CD14-positive monocyte (primary cell): ENCODE measurements around the gene POC1A. TPM values are rescaled to one million over a fixed set of nuclear protein-coding genes. Genes with fewer than 3 reads are reported as not detected.

Source experiments
- DNase-seq, 3 donors: peaks; one replicate each; pipeline ENCODE4 v3.0.0-alpha.2; 2011 to 2022
- H2AFZ ChIP-seq: 2 replicates; pipeline ENCODE4 v1.6.0; 2012; ENCODE audit warnings: mild to moderate bottlenecking, low read depth, low read length, inconsistent platforms; ENCODE audit not compliant: insufficient read depth, poor library complexity, severe bottlenecking
- H3K27ac ChIP-seq, 2 donors: 1 replicate in 1 of 2; 2 replicates in 1 of 2; pipeline ENCODE4 v1.5.1; 2012 to 2013; ENCODE audit warnings: low read length in 2 of 2, control low read depth in 1 of 2, inconsistent platforms in 1 of 2, low read depth in 1 of 2, mild to moderate bottlenecking in 1 of 2
- H3K27me3 ChIP-seq, 2 donors: one replicate each; pipeline versions ENCODE4 v1.6.0 to v1.6.1; 2011 to 2013; ENCODE audit warnings: low read length in 2 of 2; ENCODE audit not compliant: control insufficient read depth in 2 of 2, insufficient read depth in 2 of 2
- H3K36me3 ChIP-seq, 2 donors: replicated peaks in 1 of 2; 1 replicate in 1 of 2; 2 replicates in 1 of 2; pipeline versions ENCODE4 v1.5.1 to v1.6.1; 2012 to 2013; ENCODE audit warnings: low read length in 2 of 2, control low read depth in 1 of 2, inconsistent platforms in 1 of 2, mild to moderate bottlenecking in 1 of 2; ENCODE audit not compliant: insufficient read depth in 2 of 2, control insufficient read depth in 1 of 2
- H3K4me1 ChIP-seq, 2 donors: 1 replicate in 1 of 2; 2 replicates in 1 of 2; pipeline versions ENCODE4 v1.5.1 to v1.6.1; 2012 to 2013; ENCODE audit warnings: low read length in 2 of 2, control low read depth in 1 of 2, inconsistent platforms in 1 of 2, mild to moderate bottlenecking in 1 of 2, moderate library complexity in 1 of 2; ENCODE audit not compliant: insufficient read depth in 2 of 2, control insufficient read depth in 1 of 2
- H3K4me2 ChIP-seq: replicated peaks from 2 replicates; pipeline ENCODE3; 2012; ENCODE audit warnings: low read length, moderate library complexity, mild to moderate bottlenecking; ENCODE audit not compliant: poor library complexity, severe bottlenecking; ENCODE audit errors: extremely low read depth
- H3K4me3 ChIP-seq, 3 experiments: fragments of 200-600 bp in 1 of 3; sonication (generic) in 1 of 3; replicated peaks in 1 of 3; 1 replicate in 2 of 3; 2 replicates in 1 of 3; pipeline ENCODE4 v1.5.1; 2011 to 2013; ENCODE audit warnings: low read length in 3 of 3, mild to moderate bottlenecking in 3 of 3, control low read depth in 2 of 3, low read depth in 2 of 3, inconsistent platforms in 1 of 3, moderate library complexity in 1 of 3
- H3K79me2 ChIP-seq: 2 replicates; pipeline ENCODE4 v1.6.0; 2012; ENCODE audit warnings: mild to moderate bottlenecking, control low read depth, inconsistent platforms, low read length, moderate library complexity; ENCODE audit not compliant: insufficient read depth
- H3K9ac ChIP-seq: 2 replicates; pipeline ENCODE4 v1.6.0; 2017; ENCODE audit warnings: low read length, mild to moderate bottlenecking; ENCODE audit not compliant: insufficient read depth, poor library complexity, severe bottlenecking
- H3K9me3 ChIP-seq, 2 donors: replicated peaks in 1 of 2; 1 replicate in 1 of 2; 2 replicates in 1 of 2; pipeline versions ENCODE4 v1.5.1 to v1.6.1; 2012 to 2013; ENCODE audit warnings: low read length in 2 of 2, control low read depth in 1 of 2; ENCODE audit not compliant: control insufficient read depth in 1 of 2, insufficient read depth in 1 of 2
- H4K20me1 ChIP-seq: 2 replicates; pipeline ENCODE4 v1.6.0; 2012; ENCODE audit warnings: mild to moderate bottlenecking, low read length, control low read depth, moderate library complexity; ENCODE audit not compliant: insufficient read depth
- H3K27ac Mint-ChIP-seq, 7 donors: one replicate each; pipeline ENCODE4 v1.8.0; 2020; ENCODE audit warnings: mild to moderate bottlenecking in 7 of 7, mixed read lengths in 7 of 7, moderate library complexity in 6 of 7, inconsistent platforms in 2 of 7
- H3K27me3 Mint-ChIP-seq, 3 donors: one replicate each; pipeline ENCODE4 v1.8.0; 2021 to 2022; ENCODE audit warnings: low read depth in 3 of 3, mild to moderate bottlenecking in 3 of 3, mixed read lengths in 3 of 3, moderate library complexity in 3 of 3, inconsistent platforms in 1 of 3
- H3K36me3 Mint-ChIP-seq, 2 donors: one replicate each; pipeline ENCODE4 v1.8.0; 2020; ENCODE audit warnings: mixed read lengths in 2 of 2, inconsistent platforms in 1 of 2, mild to moderate bottlenecking in 1 of 2
- H3K4me1 Mint-ChIP-seq: one replicate; pipeline ENCODE4 v1.8.0; 2020; ENCODE audit warnings: mild to moderate bottlenecking, mixed read lengths
- H3K4me3 Mint-ChIP-seq, 2 donors: one replicate each; pipeline ENCODE4 v1.8.0; 2020; ENCODE audit warnings: mild to moderate bottlenecking in 2 of 2, mixed read lengths in 2 of 2, moderate library complexity in 1 of 2
- H3K9me3 Mint-ChIP-seq, 7 donors: one replicate each; pipeline ENCODE4 v1.8.0; 2020 to 2022; ENCODE audit warnings: mixed read lengths in 7 of 7, mild to moderate bottlenecking in 6 of 7, moderate library complexity in 6 of 7, inconsistent platforms in 2 of 7
- CTCF ChIP-seq: fragments of 200-600 bp; IDR thresholded peaks from one replicate; pipeline ENCODE4 v1.8.0; 2022; ENCODE audit warnings: antibody characterized with exemption, mild to moderate bottlenecking
- WGBS: methylation state at CpG from one replicate; pipeline ENCODE4 v1.1.5; 2013; ENCODE audit warnings: missing lambda C conversion rate; ENCODE audit not compliant: insufficient coverage; 5-methylcytosine and 5-hydroxymethylcytosine counted together
- intact Hi-C, 2 donors: fragments of 100-400 bp; cut with micrococcal nuclease; formaldehyde crosslinking; loops; one replicate each; pipeline versions ENCODE4 v1.15.0 to v1.15.1; 2023
- polyA plus RNA-seq, 3 donors: library from polyadenylated mRNA; depleted of rRNA in 1 of 3; unstranded in 2 of 3; stranded (reverse) in 1 of 3; fragments of 300-500 nt in 2 of 3; fragments of >200 nt in 1 of 3; fragmentation: Illumina TruSeq in 2 of 3; gene quantifications; 1 replicate in 2 of 3; 2 replicates in 1 of 3; pipeline ENCODE4 v1.2.3, GENCODE V29; 2012 to 2021

The POC1A gene
- polyA plus RNA-seq, 3 donors = 1.2 to 2.0 (median 1.5) TPM

GRCh38 chr3:52029053-52029452 is 125.2 kb downstream of the POC1A start:
- H3K79me2 ChIP-seq = no peaks in the 10 kb centered on the region
- H3K4me3 ChIP-seq = no peak overlapping the region
- no peaks in the 10 kb centered on the region for H3K27me3 ChIP-seq
- no peaks in the 10 kb centered on the region for H3K9me3 ChIP-seq
- H3K36me3 Mint-ChIP-seq = no peaks in the 10 kb centered on the region
- H3K27me3 Mint-ChIP-seq = peaks cover 0 to 4% (median 1%) of the 10 kb centered on the region in 3 donors
- H3K4me1 Mint-ChIP-seq = no peaks in the 10 kb centered on the region
- TF ChIP-seq CTCF = no peak
- no peak overlapping the region for H3K4me3 Mint-ChIP-seq
- DNase-seq = no peak
- H3K9me3 Mint-ChIP-seq = no peaks in the 10 kb centered on the region
- intact Hi-C loops = no loop called here
- no peak overlapping the region for H3K9ac ChIP-seq
- no peaks in the 10 kb centered on the region for H4K20me1 ChIP-seq
- H3K4me1 ChIP-seq = no peaks in the 10 kb centered on the region
- H3K27ac ChIP-seq = no peak overlapping the region
- no peak overlapping the region for H2AFZ ChIP-seq
- no peaks in the 10 kb centered on the region for H3K36me3 ChIP-seq
- no peak overlapping the region for H3K27ac Mint-ChIP-seq
- H3K4me2 ChIP-seq = no peak overlapping the region
- WGBS = 92% methylated on average over 4 of the region's 9 CpGs

- Histone ChIP-seq H3K4me3 (no peak overlapping the region), H3K27me3 (no peaks in the 10 kb centered on the region), H3K4me1 (no peaks in the 10 kb centered on the region), H4K20me1 (no peaks in the 10 kb centered on the region), H3K9me3 (no peaks in the 10 kb centered on the region), H3K4me2 (no peak overlapping the region), H3K27ac (no peak overlapping the region), H2AFZ (no peak overlapping the region), H3K36me3 (no peaks in the 10 kb centered on the region), H3K9ac (no peak overlapping the region), H3K79me2 (no peaks in the 10 kb centered on the region)
- Mint-ChIP-seq H3K36me3 (no peaks in the 10 kb centered on the region), H3K4me1 (no peaks in the 10 kb centered on the region), H3K4me3 (no peak overlapping the region), H3K9me3 (no peaks in the 10 kb centered on the region), H3K27ac (no peak overlapping the region), H3K27me3 (peaks cover 0 to 4% (median 1%) of the 10 kb centered on the region in 3 donors)
- 97% methylated on average over 8 of the region's 12 CpGs for WGBS
- no peak for DNase-seq
- intact Hi-C loops = no loop called here
- TF ChIP-seq CTCF = no peak
These were observed 125.7 kb downstream of the POC1A start for GRCh38 chr3:52028572-52028971.
